OCI-LY7 (cell line): Measurements from ENCODE around the gene SHISAL2A. TPM values are rescaled to one million over a fixed set of nuclear protein-coding genes. Genes with fewer than 3 reads are reported as not detected.

Source experiments
- BruUV-seq: library from RNA; stranded (reverse); fragments of 400-500 nt; replicated peaks from 2 replicates; lab custom pipeline; 2021; lab: Mats Ljungman, UMichigan
- CTCF ChIA-PET: fragments of 300-600 bp; sonication (Branson Sonifier 250); formaldehyde crosslinking; loops from one replicate; lab custom pipeline; 2022; ENCODE audit warnings: antibody characterized with exemption; ENCODE audit not compliant: unreplicated experiment; lab: Charles Lee
- POLR2A ChIA-PET: fragments of 300-600 bp; sonication (Branson Sonifier 250); formaldehyde crosslinking; loops from one replicate; lab custom pipeline; 2022; ENCODE audit warnings: antibody characterized with exemption; lab: Charles Lee
- DNase-seq: peaks from one replicate; pipeline ENCODE4 v3.0.0-alpha.2; 2015; ENCODE audit warnings: low spot score
- H2AFZ ChIP-seq: fragments of 200-600 bp; sonication (generic), shearing (Covaris generic); 2 replicates; pipeline ENCODE4 v1.6.1; 2014; ENCODE audit warnings: mild to moderate bottlenecking, antibody characterized with exemption, low read length, moderate library complexity
- H3K27ac ChIP-seq: fragments of 200-600 bp; sonication (generic); 2 replicates; pipeline ENCODE4 v1.5.1; 2014; ENCODE audit warnings: mixed run types, low read depth, mild to moderate bottlenecking, moderate library complexity, low read length, inconsistent platforms; ENCODE audit not compliant: poor library complexity, severe bottlenecking
- H3K36me3 ChIP-seq: fragments of 200-600 bp; sonication (generic); 2 replicates; pipeline ENCODE4 v1.6.1; 2014; ENCODE audit warnings: mild to moderate bottlenecking, antibody characterized with exemption, low read length, moderate library complexity, mixed read lengths; ENCODE audit not compliant: insufficient read depth
- H3K4me1 ChIP-seq: fragments of 200-600 bp; sonication (generic); 2 replicates; pipeline ENCODE4 v1.5.1; 2014; ENCODE audit warnings: mild to moderate bottlenecking, low read length; ENCODE audit not compliant: insufficient read depth, poor library complexity, severe bottlenecking
- H3K4me2 ChIP-seq: fragments of 200-600 bp; sonication (generic); 2 replicates; pipeline ENCODE4 v1.6.1; 2014; ENCODE audit warnings: mild to moderate bottlenecking, low read length
- H3K4me3 ChIP-seq: fragments of 200-600 bp; sonication (generic); 2 replicates; pipeline ENCODE4 v1.5.1; 2014; ENCODE audit warnings: mild to moderate bottlenecking, low read depth, low read length; ENCODE audit not compliant: poor library complexity, severe bottlenecking
- H3K79me2 ChIP-seq: fragments of 200-600 bp; sonication (generic); 2 replicates; pipeline ENCODE4 v1.6.1; 2016; ENCODE audit warnings: low read depth, mild to moderate bottlenecking, low read length, moderate library complexity, mixed read lengths; ENCODE audit not compliant: insufficient read depth
- H3K9me2 ChIP-seq: fragments of 200-600 bp; sonication (generic); 2 replicates; pipeline ENCODE4 v1.6.1; 2016; ENCODE audit warnings: mild to moderate bottlenecking, low read length, mixed read lengths; ENCODE audit not compliant: insufficient read depth
- H3K9me3 ChIP-seq: fragments of 200-600 bp; sonication (generic); 2 replicates; pipeline ENCODE4 v1.6.1; 2014; ENCODE audit warnings: mild to moderate bottlenecking, mixed run types, low read length, mixed read lengths
- H4K20me1 ChIP-seq: fragments of 200-600 bp; sonication (generic); 2 replicates; pipeline ENCODE4 v1.6.1; 2014; ENCODE audit warnings: mild to moderate bottlenecking, antibody characterized with exemption, low read length, moderate library complexity, mixed read lengths; ENCODE audit not compliant: insufficient read depth
- CTCF ChIP-seq: fragments of 200-600 bp; sonication (generic); conservative IDR thresholded peaks from 2 replicates; pipeline ENCODE4 v1.5.1; 2014; ENCODE audit warnings: mild to moderate bottlenecking, antibody characterized with exemption, low read length, moderate library complexity, mixed read lengths
- EZH2phosphoT487 ChIP-seq: fragments of 200-600 bp; sonication (generic); IDR thresholded peaks from 2 replicates; pipeline ENCODE4 v1.6.1; 2018; ENCODE audit warnings: low read depth, borderline replicate concordance, mild to moderate bottlenecking, mixed run types, antibody characterized with exemption, low read length, moderate library complexity, mixed read lengths
- intact Hi-C: fragments of 100-400 bp; cut with micrococcal nuclease; formaldehyde crosslinking; loops from one replicate; pipeline ENCODE4 v1.10.0; 2022; ENCODE audit not compliant: unreplicated experiment
- total RNA-seq, 2 experiments: library from RNA; depleted of rRNA in 1 of 2; stranded (reverse); fragments of >200 nt in 1 of 2; shearing (Covaris generic) in 1 of 2; gene quantifications; 2 replicates each; pipeline ENCODE4 v1.2.3, GENCODE V29; 2014 to 2022

The SHISAL2A gene
- total RNA-seq, 2 experiments from 2014 or later: 0.27 to 0.69 TPM

DNA sequence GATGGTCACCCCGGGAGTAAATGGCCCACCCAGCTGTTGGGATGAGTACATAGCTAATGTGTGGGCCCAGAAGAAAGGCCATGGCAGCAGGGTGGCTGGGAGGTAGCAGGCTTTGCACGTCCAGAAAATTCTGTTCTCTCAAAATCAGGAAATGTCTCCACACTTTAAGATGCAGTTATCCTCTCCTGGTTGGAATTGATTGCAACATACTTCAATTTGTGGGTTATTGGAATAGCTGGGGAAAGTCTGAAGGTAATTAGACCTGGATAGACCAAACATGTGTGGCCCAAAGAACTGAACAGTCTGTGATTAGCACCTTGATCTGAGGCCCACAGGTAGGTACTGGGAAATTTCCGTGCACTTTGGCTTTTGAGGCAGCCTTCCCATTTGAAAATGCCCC lies 35.0 kb downstream of the SHISAL2A start:
- Histone ChIP-seq H3K4me2 (no peak overlapping the region), H2AFZ (no peak overlapping the region), H4K20me1 (no peaks in the 10 kb centered on the region), H3K36me3 (no peaks in the 10 kb centered on the region), H3K27ac (no peak overlapping the region), H3K4me3 (no peak overlapping the region), H3K9me2 (no peaks in the 10 kb centered on the region), H3K4me1 (no peaks in the 10 kb centered on the region), H3K79me2 (no peaks in the 10 kb centered on the region), H3K9me3 (no peaks in the 10 kb centered on the region)
- TF ChIP-seq EZH2phosphoT487: no peak
- no peak for TF ChIP-seq CTCF
- BruUV-seq: no TSS peak
- ChIA-PET POLR2A (interaction anchor here (0.6 to 1.0 kb wide), 2 partner anchors 9 to 126 kb away, joined by 3 read pairs; no protein-coding TSS in a partner anchor), CTCF (no interaction called here)
- intact Hi-C loops: loop anchor here (5.0 kb wide), 2 partner anchors 116 to 266 kb away; partner anchors contain the start of genes ORC1, PRPF38A and TUT4
- DNase-seq: no peak

DNA sequence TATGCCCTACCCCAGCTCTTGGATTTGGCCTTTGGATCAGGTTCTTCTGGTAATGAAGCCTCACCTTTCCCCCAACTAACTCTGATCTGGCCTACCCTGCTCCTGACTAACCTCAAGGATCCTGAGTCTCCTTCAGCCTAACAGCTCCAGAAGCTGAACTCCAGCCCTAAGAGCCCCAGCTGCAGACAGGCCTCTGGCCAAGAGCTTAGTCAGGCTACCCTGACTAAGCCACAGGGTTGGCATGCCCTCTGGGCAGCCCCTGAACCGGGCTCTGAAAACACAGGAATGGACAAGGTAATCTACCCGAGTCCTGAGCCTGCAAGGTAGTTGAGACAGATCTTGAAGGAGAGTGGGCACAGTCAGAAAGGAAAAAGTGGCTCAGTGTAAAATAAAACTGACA lies 35.7 kb downstream of the SHISAL2A start:
- H2AFZ ChIP-seq: no peak overlapping the region
- POLR2A ChIA-PET: interaction anchor here (0.6 to 1.0 kb wide), 3 partner anchors 10 to 229 kb away, joined by 3 read pairs; no protein-coding TSS in a partner anchor
- H3K9me2 ChIP-seq: no peaks in the 10 kb centered on the region
- no peaks in the 10 kb centered on the region for H3K4me1 ChIP-seq
- DNase-seq: no peak
- H3K9me3 ChIP-seq: no peaks in the 10 kb centered on the region
- CTCF ChIA-PET: no interaction called here
- H3K36me3 ChIP-seq: no peaks in the 10 kb centered on the region
- H3K4me2 ChIP-seq: no peak overlapping the region
- no TSS peak for BruUV-seq
- no peaks in the 10 kb centered on the region for H3K79me2 ChIP-seq
- H4K20me1 ChIP-seq: no peaks in the 10 kb centered on the region
- TF ChIP-seq CTCF: no peak
- TF ChIP-seq EZH2phosphoT487: no peak
- H3K27ac ChIP-seq: no peak overlapping the region
- intact Hi-C loops: loop anchor here (5.0 kb wide), 2 partner anchors 116 to 266 kb away; partner anchors contain the start of genes ORC1, PRPF38A and TUT4
- H3K4me3 ChIP-seq: no peak overlapping the region

- peaks cover 4% of the 10 kb centered on the region for H3K4me1 ChIP-seq
- ChIA-PET POLR2A (interaction anchor here (0.5 to 0.9 kb wide), 5 partner anchors 9 to 176 kb away, joined by 3 to 4 read pairs (median 3); no protein-coding TSS in a partner anchor), CTCF (no interaction called here)
- intact Hi-C loops: loop anchor here (5.0 kb wide), 2 partner anchors 117 to 267 kb away; partner anchors contain the start of genes ORC1, PRPF38A and TUT4
- no peak overlapping the region for H3K4me3 ChIP-seq
- BruUV-seq: no TSS peak
- no peaks in the 10 kb centered on the region for H3K36me3 ChIP-seq
- no peaks in the 10 kb centered on the region for H3K9me2 ChIP-seq
- no peak overlapping the region for H3K27ac ChIP-seq
- no peaks in the 10 kb centered on the region for H4K20me1 ChIP-seq
- H3K9me3 ChIP-seq: no peaks in the 10 kb centered on the region
- no peak for TF ChIP-seq CTCF
- no peaks in the 10 kb centered on the region for H3K79me2 ChIP-seq
- H3K4me2 ChIP-seq: no peak overlapping the region
- no peak for DNase-seq
- H2AFZ ChIP-seq: no peak overlapping the region
Observed at GRCh38 chr1:52669696-52670095, 36.7 kb downstream of the SHISAL2A start.
